HG02852 (cell line): ENCODE measurements around the gene SHISA4.

ENCODE experiments used
- ATAC-seq: cut with Tn5 transposase; IDR thresholded peaks from one replicate; pipeline ENCODE4 v1.9.1; 2021; ENCODE audit warnings: mild to moderate bottlenecking, moderate library complexity; ENCODE audit not compliant: unreplicated experiment

SHISA4 gene

GRCh38 chr1:201880928-201881571, 7.6 kb upstream of the SHISA4 start:
- no peak for ATAC-seq

- no peak for ATAC-seq
These were observed 7.1 kb upstream of the SHISA4 start for GRCh38 chr1:201881617-201882016.

GRCh38 chr1:201882665-201883132, 6.0 kb upstream of the SHISA4 start:
- no peak for ATAC-seq

DNA sequence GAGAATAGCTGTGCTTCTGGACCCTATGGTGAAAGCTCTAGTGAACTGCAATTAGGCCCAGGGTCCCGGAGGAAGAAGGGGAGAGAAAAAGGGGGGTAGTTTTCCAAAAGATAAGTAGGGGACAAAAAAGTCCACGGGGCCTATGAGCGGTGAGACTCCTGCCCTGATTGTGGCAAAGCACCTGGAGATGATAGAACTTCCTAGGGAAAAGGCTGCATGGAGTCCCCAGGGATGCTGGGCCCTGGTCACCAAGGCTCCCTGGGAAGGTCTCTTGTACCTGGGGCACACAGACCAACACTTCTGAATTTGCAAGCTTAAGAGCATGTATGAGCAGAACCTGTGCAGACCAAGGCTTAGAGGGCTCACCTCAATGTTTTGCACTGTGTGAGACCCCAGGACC, 5.4 kb upstream of the SHISA4 start:
- ATAC-seq: no peak

GRCh38 chr1:201883786-201884185, 4.9 kb upstream of the SHISA4 start:
- no peak for ATAC-seq

GRCh38 chr1:201884425-201884824, 4.3 kb upstream of the SHISA4 start:
- no peak for ATAC-seq

DNA sequence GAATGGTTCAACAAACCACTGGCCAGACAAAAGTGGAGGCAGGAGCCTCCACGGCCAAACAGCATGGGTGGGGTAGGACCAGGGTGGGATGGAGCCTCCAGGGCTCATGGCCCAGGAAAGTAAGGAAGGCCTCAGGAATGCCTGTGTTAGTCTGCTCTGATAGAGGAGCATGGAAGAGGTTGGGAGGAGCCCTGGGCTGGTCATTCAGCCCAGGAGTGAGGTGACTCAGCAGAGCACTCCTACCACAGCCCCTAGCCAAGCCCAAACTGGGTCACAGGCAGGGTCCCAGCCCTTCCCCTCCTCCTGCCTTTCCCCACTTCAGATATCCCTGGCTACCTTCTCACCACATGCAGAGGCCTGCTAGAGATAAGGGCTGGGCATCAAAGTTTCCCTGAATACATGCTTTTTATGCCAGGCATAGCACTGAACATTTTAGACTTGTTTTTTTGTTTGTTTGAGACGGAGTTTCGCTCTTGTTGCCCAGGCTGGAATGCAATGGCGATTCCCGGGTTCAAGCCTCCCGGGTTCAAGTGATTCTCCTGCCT, 3.1 kb upstream of the SHISA4 start:
- ATAC-seq: no peak

DNA sequence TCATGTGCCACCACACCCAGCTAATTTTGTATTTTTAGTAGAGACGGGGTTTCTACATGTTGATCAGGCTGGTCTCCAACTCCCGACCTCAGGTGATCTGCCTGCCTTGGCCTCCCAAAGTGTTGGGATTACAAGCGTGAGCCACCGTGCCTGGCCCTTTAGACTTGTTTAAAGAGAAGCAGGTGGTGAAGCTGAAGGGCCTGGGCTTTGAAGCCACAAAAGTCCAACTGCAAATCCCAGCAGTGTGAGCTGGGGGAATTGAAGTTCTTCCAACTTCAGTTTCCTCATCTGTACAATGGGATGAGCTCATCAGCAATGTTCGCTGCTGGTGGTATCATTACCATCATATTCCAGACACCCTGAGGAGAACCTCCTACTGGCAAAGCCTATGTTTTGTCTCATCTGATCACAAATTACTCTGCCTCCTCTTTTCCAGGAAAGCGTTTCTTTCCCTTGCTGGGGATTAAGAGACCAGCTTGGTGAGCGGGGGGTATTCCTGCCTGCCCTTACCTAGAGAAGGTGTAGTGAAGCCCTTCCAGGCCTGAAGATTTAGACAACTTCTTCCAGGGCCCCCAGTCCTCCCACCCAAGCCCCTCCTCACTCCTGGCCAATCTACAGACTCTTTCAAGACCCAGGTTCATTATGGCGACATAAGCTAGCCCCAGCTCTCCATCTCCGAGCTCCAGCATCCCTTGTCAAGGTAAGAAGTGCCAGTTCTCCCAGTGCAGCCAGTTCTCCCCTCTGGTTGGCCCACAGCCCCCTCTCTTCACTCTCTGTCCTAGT, 2.4 kb upstream of the SHISA4 start:
- no peak for ATAC-seq

DNA sequence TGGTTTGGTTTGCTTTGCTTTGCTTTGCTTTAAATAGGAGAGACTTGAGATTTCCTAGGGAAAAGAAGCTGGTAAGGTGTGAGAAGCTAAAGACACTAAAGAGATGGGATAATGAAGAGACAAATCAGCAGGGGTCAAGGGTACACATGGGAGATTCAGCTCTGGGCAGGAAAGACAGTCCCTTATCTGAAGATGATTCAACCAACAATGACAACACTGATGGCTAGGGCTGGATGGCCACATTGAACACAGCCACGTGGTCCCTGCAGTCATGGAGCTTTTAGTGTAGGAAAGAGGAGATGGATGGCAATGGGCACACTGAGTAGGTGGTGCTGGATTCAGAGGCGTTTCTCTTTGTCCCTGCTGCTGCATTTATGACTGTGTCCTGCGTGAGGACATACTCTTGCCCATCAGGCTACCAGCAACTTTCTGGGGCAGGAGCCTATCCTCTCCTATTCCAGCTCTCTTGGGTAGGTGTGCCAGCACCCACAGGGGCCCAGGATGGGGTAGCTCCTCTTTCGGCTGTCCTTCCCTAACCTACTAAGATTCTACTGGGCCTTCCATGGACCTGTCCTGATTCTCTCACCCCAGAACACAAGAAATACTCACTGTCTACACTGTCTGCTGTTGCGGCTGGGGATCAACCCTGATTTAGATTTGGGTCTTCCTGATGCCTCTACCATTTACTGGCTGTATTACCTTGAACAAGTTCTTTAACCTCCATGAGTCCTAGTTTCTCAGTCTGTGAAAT, 1.4 kb upstream of the SHISA4 start:
- no peak for ATAC-seq

DNA sequence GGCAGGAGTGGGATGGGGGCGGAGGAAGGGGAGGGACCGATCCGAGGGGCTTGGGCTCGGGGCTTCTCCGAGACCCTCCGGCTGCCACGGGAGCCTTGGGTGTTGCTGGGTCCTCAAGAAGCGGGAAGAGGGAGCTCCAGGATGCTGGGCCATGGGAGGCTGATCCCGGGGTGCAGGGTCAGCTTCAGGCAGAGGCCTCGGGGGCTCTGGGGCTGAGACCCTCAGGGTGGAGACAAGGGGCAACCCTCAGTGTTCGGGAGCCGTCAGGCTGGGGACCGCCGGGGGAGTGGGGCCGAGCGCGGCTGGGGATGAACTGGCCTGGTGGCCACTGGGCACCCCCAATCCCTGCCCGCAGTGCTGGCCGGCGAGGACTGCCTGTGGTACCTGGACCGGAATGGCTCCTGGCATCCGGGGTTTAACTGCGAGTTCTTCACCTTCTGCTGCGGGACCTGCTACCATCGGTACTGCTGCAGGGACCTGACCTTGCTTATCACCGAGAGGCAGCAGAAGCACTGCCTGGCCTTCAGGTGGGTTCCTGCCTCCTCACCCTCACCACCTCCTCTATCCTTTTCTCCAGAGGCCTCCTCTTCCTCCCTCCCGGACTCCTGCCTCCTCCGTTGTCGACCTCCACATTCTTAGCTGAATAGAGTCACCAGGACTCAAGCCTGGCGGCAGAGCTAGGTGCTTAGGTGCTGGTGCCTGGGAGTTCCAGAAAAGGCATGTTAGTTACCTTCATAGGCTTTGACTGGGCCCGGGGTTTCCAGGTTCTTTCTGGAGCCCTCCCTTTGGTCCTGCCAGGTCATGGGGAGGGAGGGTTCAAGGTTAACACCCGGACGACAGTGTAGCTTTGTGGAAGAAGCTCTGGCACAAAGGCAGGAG, 631 bp downstream of the SHISA4 start:
- ATAC-seq: no peak

DNA sequence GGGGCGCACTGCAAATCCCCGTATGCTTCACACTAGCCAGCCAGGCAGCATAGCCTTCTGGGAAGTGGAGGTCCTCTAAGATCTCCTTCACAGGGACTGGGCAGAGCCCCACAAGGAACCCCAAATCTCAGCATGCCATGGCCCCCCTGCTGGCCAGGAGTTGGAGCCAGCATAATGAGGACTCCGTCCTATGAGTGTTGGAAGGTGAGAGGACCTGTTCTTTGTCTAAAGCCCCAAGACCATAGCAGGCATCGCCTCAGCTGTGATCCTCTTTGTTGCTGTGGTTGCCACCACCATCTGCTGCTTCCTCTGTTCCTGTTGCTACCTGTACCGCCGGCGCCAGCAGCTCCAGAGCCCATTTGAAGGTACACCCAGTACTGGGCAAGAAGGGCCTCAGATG, 1.5 kb downstream of the SHISA4 start:
- ATAC-seq: no peak

DNA sequence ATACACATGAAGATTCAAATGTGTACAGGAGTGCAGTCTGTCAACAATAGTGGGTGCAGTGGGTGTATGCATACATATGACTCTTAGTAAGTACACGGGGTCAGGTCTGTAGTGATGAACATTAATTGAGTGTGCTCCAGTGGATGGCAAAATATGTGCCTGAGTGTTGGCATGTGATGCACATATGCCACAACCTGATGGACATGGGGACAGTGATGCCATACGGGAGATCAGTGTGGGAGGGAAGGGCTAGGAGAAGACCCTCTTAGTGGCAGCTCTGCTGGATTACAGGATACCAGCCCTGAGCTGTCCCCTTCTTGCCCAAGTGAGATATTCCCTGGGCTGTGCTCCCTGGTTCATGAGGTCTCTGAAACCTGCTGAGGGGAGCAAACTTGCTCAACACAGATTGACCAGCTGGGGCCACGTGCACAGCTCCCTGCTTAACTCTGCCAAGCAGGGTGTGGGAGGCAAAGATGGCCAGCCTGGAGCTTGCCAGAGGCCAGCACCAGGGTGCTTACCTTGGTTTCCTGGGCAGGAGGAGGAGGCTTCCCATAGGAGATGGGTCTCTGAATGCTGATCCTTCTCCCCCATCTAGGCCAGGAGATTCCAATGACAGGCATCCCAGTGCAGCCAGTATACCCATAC, 2.2 kb downstream of the SHISA4 start:
- ATAC-seq: no peak

DNA sequence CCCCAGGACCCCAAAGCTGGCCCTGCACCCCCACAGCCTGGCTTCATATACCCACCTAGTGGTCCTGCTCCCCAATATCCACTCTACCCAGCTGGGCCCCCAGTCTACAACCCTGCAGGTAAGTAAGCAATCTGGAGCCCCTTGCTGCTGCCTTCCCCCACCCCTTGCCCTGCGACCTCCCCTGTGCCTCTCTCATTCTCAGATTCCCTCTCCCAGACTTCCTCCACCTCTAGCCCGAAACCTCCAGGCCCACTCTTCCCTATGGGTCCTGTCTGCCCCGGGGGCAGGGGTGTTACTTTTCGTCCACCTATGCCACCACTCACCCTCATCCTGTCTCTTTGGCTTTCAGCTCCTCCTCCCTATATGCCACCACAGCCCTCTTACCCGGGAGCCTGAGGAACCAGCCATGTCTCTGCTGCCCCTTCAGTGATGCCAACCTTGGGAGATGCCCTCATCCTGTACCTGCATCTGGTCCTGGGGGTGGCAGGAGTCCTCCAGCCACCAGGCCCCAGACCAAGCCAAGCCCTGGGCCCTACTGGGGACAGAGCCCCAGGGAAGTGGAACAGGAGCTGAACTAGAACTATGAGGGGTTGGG, 2.9 kb downstream of the SHISA4 start:
- ATAC-seq: no peak

- no peak for ATAC-seq
These were observed 3.5 kb downstream of the SHISA4 start for GRCh38 chr1:201892211-201892610.

- no peak for ATAC-seq
These were observed 4.7 kb downstream of the SHISA4 start for GRCh38 chr1:201893431-201893830.

DNA sequence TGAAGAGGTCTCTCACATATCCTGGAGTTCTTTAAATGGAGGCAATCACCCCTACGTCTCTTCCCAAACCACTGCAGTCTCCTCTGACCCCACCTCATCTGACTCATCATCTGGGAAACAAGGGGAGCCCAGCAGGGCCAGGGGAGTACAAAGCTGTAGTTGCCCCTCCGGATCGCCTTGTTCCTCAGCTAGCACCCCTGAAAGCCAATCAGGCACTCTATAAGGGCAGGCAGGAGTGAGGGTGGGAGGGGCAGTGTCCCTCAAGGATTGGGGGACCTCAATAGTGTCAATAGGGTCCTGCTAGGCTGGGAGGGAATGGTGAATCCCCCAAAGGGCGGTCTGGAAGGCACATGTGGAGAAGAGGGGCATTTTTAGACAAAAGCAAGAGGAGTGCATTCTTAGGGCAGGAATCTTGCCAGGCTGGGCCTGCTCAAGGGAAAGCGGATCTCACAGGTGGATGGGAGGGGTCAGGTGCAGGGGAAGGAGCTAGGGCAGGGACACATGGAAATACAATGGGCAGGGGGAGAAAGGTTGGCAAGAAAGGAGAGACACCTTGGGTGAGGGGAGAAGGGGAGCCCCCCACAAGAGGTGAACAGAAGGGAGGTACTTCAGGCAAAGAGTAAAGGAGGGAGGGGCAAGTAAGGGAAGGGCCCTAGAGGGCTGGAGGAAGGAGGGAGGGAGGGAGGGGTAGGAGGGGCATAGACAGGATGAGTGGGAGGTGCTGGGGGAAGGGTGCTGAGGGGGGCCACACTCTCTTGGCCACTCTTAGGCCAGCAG, 5.8 kb downstream of the SHISA4 start:
- ATAC-seq: no peak

DNA sequence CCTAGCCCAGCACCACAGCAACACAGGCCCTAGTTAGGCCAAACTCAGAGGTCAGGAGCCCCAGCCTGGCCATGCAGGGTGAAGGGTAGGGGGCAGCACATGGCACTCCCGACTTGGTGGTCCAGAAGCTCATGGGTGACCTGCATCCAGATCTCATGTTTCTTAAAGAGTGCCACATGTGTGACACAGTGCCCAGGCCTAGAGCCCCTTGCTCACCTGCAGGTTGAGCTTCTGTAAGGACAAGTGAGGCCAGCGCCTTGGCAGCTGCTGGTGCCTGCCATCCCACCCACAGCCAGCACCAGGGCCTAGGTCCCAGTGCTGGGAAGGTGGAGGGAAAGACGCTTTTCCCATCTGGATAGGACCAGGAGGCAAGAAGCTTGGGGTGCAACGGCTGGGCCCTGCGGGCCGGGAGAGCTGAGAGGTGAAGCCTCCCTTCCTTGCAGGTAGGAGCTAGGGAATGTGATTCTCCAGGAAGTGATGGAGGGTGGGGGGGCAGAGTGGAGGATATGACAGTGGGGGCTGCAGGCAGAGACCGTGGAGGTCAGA, 6.5 kb downstream of the SHISA4 start:
- no peak for ATAC-seq

DNA sequence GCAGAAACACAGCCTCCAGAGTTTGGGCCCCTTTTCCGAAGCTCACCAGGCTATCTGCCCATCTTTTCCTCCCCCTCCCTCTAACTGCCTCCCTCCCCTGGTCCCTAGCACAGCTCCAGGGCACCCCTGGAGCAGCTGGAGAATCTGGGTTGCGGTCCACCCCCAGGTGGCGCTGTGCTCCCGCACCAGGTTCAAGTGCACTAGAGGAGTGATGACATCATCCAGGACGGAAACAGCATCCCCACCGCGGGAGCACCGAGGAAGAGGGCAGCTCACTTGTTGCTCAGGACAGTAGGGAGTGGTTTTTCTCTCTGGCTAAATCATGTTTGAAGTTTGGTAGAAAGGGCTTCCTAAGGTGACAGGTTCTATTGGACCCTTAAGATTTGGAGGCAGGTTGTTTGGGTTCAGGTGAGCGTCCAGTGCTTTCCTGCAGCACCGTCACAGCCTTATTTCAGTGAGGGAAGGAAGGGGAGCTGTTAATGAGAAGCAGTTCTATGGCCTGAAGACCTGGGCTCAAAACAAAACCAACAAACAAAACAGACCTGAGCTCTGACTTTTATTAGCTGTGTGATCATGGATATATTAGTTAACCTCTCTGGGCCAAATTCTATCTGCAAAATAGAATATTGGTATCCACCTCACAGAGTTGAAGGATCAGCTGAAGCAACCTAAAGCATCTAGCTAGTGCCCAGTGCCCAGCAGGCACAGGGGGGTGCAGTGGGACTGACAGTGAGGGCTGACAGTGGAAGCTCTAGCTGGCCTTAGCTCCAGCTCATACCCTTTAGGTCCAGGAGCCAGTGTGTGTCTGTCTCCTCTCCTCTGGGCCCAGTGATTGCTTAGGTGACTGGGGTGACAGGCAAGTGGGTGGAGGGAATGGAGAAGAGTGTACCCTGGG, 7.5 kb downstream of the SHISA4 start:
- peak; percentile 80 for ATAC-seq
